SU-DHL-6 (cell line): ENCODE measurements around the gene NRXN2.

Source experiments
- H2AFZ ChIP-seq: fragments of 200-600 bp; sonication (generic); 2 replicates; pipeline ENCODE4 v1.6.1; 2014; ENCODE audit warnings: low read depth, mild to moderate bottlenecking, moderate library complexity, mixed read lengths, antibody characterized with exemption, low read length; ENCODE audit not compliant: severe bottlenecking
- H3F3A ChIP-seq: fragments of 200-600 bp; shearing (Covaris generic); 2 replicates; pipeline ENCODE4 v1.6.0; 2016; ENCODE audit warnings: antibody characterized with exemption, mild to moderate bottlenecking; ENCODE audit not compliant: insufficient read depth
- H3K27ac ChIP-seq: fragments of 200-600 bp; sonication (generic); 2 replicates; pipeline ENCODE4 v1.5.1; 2016; ENCODE audit warnings: low read depth, mild to moderate bottlenecking, low read length, moderate library complexity, mixed read lengths
- H3K27me3 ChIP-seq: fragments of 200-600 bp; sonication (generic), shearing (Covaris generic); 2 replicates; pipeline ENCODE4 v1.6.0; 2014; ENCODE audit warnings: mild to moderate bottlenecking, low read length
- H3K36me3 ChIP-seq: fragments of 200-600 bp; sonication (generic); 2 replicates; pipeline ENCODE4 v1.6.1; 2014; ENCODE audit warnings: mild to moderate bottlenecking, low read length, mixed read lengths
- H3K4me2 ChIP-seq: fragments of 300-600, 200-600 bp; shearing (Covaris generic), sonication (generic); 2 replicates; pipeline ENCODE4 v1.6.0; 2014; ENCODE audit warnings: low read length, low read depth, mild to moderate bottlenecking; ENCODE audit not compliant: poor library complexity, severe bottlenecking
- H3K4me3 ChIP-seq: fragments of 200-600 bp; sonication (generic); 2 replicates; pipeline ENCODE4 v1.5.1; 2014; ENCODE audit warnings: antibody characterized with exemption, low read length, mild to moderate bottlenecking, mixed read lengths; ENCODE audit not compliant: insufficient read depth, poor library complexity, severe bottlenecking
- H3K79me2 ChIP-seq: fragments of 200-600 bp; sonication (generic); 2 replicates; pipeline ENCODE4 v1.6.1; 2014; ENCODE audit warnings: mild to moderate bottlenecking, low read length, moderate library complexity; ENCODE audit not compliant: insufficient read depth
- H3K9ac ChIP-seq: fragments of 200-600 bp; sonication (generic); 2 replicates; pipeline ENCODE4 v1.7.0; 2014; ENCODE audit warnings: mild to moderate bottlenecking, low read length
- H3K9me2 ChIP-seq: fragments of 200-600 bp; sonication (generic); replicated peaks from 2 replicates; pipeline ENCODE4 v1.6.1; 2014; ENCODE audit warnings: low read length; ENCODE audit not compliant: insufficient read depth
- H3K9me3 ChIP-seq: fragments of 200-600 bp; sonication (generic); 2 replicates; pipeline ENCODE4 v1.6.1; 2014; ENCODE audit warnings: low read length, mixed read lengths; ENCODE audit not compliant: insufficient read depth
- H4K20me1 ChIP-seq: fragments of 200-600 bp; sonication (generic); 2 replicates; pipeline ENCODE4 v1.6.1; 2014; ENCODE audit warnings: low read depth, mild to moderate bottlenecking, antibody characterized with exemption, low read length, moderate library complexity, mixed read lengths
- EZH2phosphoT487 ChIP-seq: fragments of 200-600 bp; sonication (generic), shearing (Covaris generic); conservative IDR thresholded peaks from 2 replicates; pipeline ENCODE4 v1.6.1; 2018; ENCODE audit warnings: mild to moderate bottlenecking, antibody characterized with exemption, low read length, moderate library complexity, mixed read lengths
- TF ChIP-seq, protein P1 (sequence below): fragments of 200-600 bp; sonication (generic); IDR thresholded peaks from one replicate; pipeline ENCODE4 v1.5.1; 2017; ENCODE audit warnings: antibody characterized with exemption, mild to moderate bottlenecking, low read length, moderate library complexity; ENCODE audit not compliant: insufficient read depth, poor library complexity, severe bottlenecking

Gene NRXN2

DNA sequence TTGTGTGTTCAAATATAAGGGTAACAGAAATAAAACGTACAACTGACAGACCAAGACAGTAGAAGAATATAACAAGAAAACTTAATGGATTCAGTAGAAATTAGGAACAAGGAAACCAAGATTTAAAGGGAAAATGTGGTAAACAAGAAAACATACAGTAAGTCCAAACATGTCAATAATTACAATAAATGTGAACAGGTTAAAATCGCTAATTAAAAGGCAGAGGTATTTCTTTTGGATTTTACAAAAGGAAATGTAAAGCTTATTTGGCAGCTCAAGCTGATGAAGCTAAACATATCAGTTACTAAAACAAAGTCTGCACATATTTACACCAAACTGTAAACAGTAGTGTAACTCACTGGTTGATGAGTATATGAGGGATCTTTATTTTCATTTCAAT is 134.3 kb downstream of the NRXN2 start:
- TF ChIP-seq, protein P1, sequence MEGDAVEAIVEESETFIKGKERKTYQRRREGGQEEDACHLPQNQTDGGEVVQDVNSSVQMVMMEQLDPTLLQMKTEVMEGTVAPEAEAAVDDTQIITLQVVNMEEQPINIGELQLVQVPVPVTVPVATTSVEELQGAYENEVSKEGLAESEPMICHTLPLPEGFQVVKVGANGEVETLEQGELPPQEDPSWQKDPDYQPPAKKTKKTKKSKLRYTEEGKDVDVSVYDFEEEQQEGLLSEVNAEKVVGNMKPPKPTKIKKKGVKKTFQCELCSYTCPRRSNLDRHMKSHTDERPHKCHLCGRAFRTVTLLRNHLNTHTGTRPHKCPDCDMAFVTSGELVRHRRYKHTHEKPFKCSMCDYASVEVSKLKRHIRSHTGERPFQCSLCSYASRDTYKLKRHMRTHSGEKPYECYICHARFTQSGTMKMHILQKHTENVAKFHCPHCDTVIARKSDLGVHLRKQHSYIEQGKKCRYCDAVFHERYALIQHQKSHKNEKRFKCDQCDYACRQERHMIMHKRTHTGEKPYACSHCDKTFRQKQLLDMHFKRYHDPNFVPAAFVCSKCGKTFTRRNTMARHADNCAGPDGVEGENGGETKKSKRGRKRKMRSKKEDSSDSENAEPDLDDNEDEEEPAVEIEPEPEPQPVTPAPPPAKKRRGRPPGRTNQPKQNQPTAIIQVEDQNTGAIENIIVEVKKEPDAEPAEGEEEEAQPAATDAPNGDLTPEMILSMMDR, result no peak
- TF ChIP-seq EZH2phosphoT487, result no peak
- H4K20me1 ChIP-seq, result no peaks in the 10 kb centered on the region
- H3K9me3 ChIP-seq, result no peaks in the 10 kb centered on the region
- H3K27me3 ChIP-seq, result no peaks in the 10 kb centered on the region
- no peaks in the 10 kb centered on the region for H3K36me3 ChIP-seq
- H3K79me2 ChIP-seq, result no peaks in the 10 kb centered on the region
- H2AFZ ChIP-seq, result no peak overlapping the region
- H3K4me2 ChIP-seq, result no peak overlapping the region
- no peak overlapping the region for H3K4me3 ChIP-seq
- no peaks in the 10 kb centered on the region for H3F3A ChIP-seq
- H3K9me2 ChIP-seq, result no peaks in the 10 kb centered on the region
- H3K9ac ChIP-seq, result no peak overlapping the region
- no peak overlapping the region for H3K27ac ChIP-seq

DNA sequence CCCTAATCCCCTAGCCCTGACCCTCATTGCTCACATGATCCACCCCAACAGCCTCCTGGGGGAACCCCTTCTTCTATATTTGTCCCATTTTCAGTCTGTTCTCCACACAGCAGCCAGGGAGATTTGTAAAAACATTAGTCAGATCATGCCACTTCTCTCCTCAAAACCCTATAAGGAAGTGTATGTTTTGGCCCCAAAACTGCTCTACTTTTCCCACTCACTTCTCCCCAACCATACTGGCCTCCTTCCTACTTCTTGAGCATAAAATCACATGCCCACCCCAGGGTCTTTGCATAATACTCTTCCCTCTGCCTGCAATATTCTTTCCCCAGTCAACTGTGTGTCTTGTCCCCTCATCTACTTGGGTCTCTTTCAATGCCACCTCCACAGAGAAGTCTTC is 136.6 kb downstream of the NRXN2 start:
- H3K4me2 ChIP-seq, result no peak overlapping the region
- TF ChIP-seq EZH2phosphoT487, result no peak
- TF ChIP-seq, protein P1, result no peak
- no peaks in the 10 kb centered on the region for H3F3A ChIP-seq
- H3K79me2 ChIP-seq, result no peaks in the 10 kb centered on the region
- no peaks in the 10 kb centered on the region for H3K27me3 ChIP-seq
- no peak overlapping the region for H3K9ac ChIP-seq
- no peaks in the 10 kb centered on the region for H3K9me3 ChIP-seq
- no peak overlapping the region for H3K4me3 ChIP-seq
- H3K27ac ChIP-seq, result no peak overlapping the region
- H4K20me1 ChIP-seq, result no peaks in the 10 kb centered on the region
- no peak overlapping the region for H2AFZ ChIP-seq
- no peaks in the 10 kb centered on the region for H3K9me2 ChIP-seq
- no peaks in the 10 kb centered on the region for H3K36me3 ChIP-seq

DNA sequence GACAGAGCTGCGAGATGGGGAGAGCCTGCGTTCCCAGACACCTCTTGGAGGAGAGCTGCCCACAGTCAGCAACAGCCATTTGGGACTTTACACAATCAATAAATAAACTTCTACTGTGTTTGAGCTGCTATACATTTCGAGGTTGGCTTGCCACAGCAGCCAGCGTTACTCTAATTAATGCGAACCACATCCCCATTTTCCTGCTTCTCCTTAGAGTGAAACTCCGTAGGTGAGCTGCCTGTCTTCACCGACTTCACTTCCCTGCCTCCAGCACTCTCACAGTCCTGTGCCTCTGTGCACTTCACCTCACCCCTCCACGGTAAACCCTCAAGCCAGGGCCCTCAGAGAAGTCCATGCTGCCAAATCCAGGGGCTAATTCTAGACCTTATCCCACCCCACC is 137.8 kb downstream of the NRXN2 start:
- Histone ChIP-seq H3K4me3 (no peak overlapping the region), H3K9me3 (no peaks in the 10 kb centered on the region), H3K4me2 (no peak overlapping the region), H3K9ac (no peak overlapping the region), H4K20me1 (no peaks in the 10 kb centered on the region), H3K79me2 (no peaks in the 10 kb centered on the region), H3K27me3 (no peaks in the 10 kb centered on the region), H2AFZ (no peak overlapping the region), H3K9me2 (no peaks in the 10 kb centered on the region), H3F3A (no peaks in the 10 kb centered on the region), H3K27ac (no peak overlapping the region), H3K36me3 (no peaks in the 10 kb centered on the region)
- TF ChIP-seq, protein P1, result no peak
- no peak for TF ChIP-seq EZH2phosphoT487
